MM.1S (cell line): ENCODE results near the gene EVA1C.

ENCODE experiments used
- DNase-seq: peaks from one replicate; pipeline ENCODE4 v3.0.0-alpha.2; 2015
- H2AFZ ChIP-seq: fragments of 300-600 bp; sonication (generic); 2 replicates; pipeline ENCODE4 v1.6.0; 2016; ENCODE audit warnings: antibody characterized with exemption, low read length
- H3F3A ChIP-seq: fragments of 300-600 bp; sonication (generic); 2 replicates; pipeline ENCODE4 v1.6.1; 2016; ENCODE audit warnings: mild to moderate bottlenecking, antibody characterized with exemption, low read length, moderate library complexity, mixed read lengths; ENCODE audit not compliant: insufficient read depth
- H3K27ac ChIP-seq: fragments of 300-600 bp; sonication (generic); 2 replicates; pipeline ENCODE4 v1.5.1; 2016; ENCODE audit warnings: mild to moderate bottlenecking, low read length
- H3K27me3 ChIP-seq: fragments of 300-600 bp; sonication (generic); replicated peaks from 2 replicates; pipeline ENCODE4 v1.6.0; 2016; ENCODE audit warnings: low read length; ENCODE audit not compliant: insufficient read depth
- H3K36me3 ChIP-seq: fragments of 300-600 bp; sonication (generic); replicated peaks from 2 replicates; pipeline ENCODE4 v1.6.1; 2016; ENCODE audit warnings: mild to moderate bottlenecking, low read length, mixed read lengths; ENCODE audit not compliant: insufficient read depth
- H3K4me1 ChIP-seq: fragments of 300-600 bp; sonication (generic); 2 replicates; pipeline ENCODE4 v1.6.1; 2016; ENCODE audit warnings: low read length, mixed read lengths
- H3K4me2 ChIP-seq: fragments of 300-600 bp; sonication (generic); 2 replicates; pipeline ENCODE4 v1.6.0; 2016; ENCODE audit warnings: low read depth, low read length
- H3K4me3 ChIP-seq: fragments of 300-600 bp; sonication (generic); 2 replicates; pipeline ENCODE4 v1.5.1; 2016; ENCODE audit warnings: low read length, mixed read lengths
- H3K79me2 ChIP-seq: fragments of 300-600 bp; sonication (generic); 2 replicates; pipeline ENCODE4 v1.6.1; 2016; ENCODE audit warnings: mixed run types, low read length, mixed read lengths
- H3K9ac ChIP-seq: fragments of 300-600 bp; sonication (generic); 2 replicates; pipeline ENCODE4 v1.6.1; 2016; ENCODE audit warnings: low read length, mixed read lengths
- H3K9me2 ChIP-seq: fragments of 300-600 bp; sonication (generic); replicated peaks from 2 replicates; pipeline ENCODE4 v1.6.1; 2016; ENCODE audit warnings: mild to moderate bottlenecking, low read length, mixed read lengths; ENCODE audit not compliant: insufficient read depth
- H3K9me3 ChIP-seq: fragments of 300-600 bp; sonication (generic); replicated peaks from 2 replicates; pipeline ENCODE4 v1.6.1; 2016; ENCODE audit warnings: mild to moderate bottlenecking, low read length, mixed read lengths; ENCODE audit not compliant: insufficient read depth
- H4K20me1 ChIP-seq: fragments of 300-600 bp; sonication (generic); 2 replicates; pipeline ENCODE4 v1.6.1; 2016; ENCODE audit warnings: mild to moderate bottlenecking, low read length, moderate library complexity, mixed read lengths; ENCODE audit not compliant: insufficient read depth
- EZH2 ChIP-seq: fragments of 300-600 bp; sonication (generic); optimal IDR thresholded peaks from 2 replicates; pipeline ENCODE3; 2017; ENCODE audit warnings: low read depth, mild to moderate bottlenecking, antibody characterized with exemption, low read length, mixed read lengths
- EZH2phosphoT487 ChIP-seq: fragments of 300-600 bp; sonication (generic); IDR thresholded peaks from 2 replicates; pipeline ENCODE4 v1.6.1; 2018; ENCODE audit warnings: antibody characterized with exemption, low read length
- TF ChIP-seq, protein P1 (sequence below): fragments of 300-600 bp; sonication (generic); IDR thresholded peaks from 2 replicates; pipeline ENCODE4 v1.5.1; 2016; ENCODE audit warnings: antibody characterized with exemption, low read length, mixed read lengths

The EVA1C gene

DNA sequence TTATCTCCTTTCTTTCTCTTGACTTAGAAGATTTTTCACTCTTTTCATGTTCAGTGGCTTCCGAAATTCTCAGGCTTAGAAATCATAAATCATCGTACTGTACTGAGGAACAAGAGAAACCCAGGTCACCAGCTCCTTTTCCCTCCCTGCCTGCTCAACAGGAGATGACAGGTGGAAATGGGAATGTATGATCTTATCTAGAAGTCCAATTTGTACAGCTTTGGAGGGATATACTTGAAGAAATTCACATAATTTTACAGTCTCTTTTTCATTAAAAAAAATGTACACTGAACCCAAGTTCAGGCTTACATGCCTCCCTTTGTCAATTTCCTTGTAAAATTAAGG lies 11.7 kb downstream of the EVA1C start:
- no peaks in the 10 kb centered on the region for H3K9me2 ChIP-seq
- H3K79me2 ChIP-seq: no peaks in the 10 kb centered on the region
- H3K9ac ChIP-seq: no peak overlapping the region
- no peaks in the 10 kb centered on the region for H3K27me3 ChIP-seq
- H3K36me3 ChIP-seq: no peaks in the 10 kb centered on the region
- no peaks in the 10 kb centered on the region for H3K4me1 ChIP-seq
- no peaks in the 10 kb centered on the region for H4K20me1 ChIP-seq
- TF ChIP-seq EZH2 (no peak), EZH2phosphoT487 (no peak)
- TF ChIP-seq, protein P1, sequence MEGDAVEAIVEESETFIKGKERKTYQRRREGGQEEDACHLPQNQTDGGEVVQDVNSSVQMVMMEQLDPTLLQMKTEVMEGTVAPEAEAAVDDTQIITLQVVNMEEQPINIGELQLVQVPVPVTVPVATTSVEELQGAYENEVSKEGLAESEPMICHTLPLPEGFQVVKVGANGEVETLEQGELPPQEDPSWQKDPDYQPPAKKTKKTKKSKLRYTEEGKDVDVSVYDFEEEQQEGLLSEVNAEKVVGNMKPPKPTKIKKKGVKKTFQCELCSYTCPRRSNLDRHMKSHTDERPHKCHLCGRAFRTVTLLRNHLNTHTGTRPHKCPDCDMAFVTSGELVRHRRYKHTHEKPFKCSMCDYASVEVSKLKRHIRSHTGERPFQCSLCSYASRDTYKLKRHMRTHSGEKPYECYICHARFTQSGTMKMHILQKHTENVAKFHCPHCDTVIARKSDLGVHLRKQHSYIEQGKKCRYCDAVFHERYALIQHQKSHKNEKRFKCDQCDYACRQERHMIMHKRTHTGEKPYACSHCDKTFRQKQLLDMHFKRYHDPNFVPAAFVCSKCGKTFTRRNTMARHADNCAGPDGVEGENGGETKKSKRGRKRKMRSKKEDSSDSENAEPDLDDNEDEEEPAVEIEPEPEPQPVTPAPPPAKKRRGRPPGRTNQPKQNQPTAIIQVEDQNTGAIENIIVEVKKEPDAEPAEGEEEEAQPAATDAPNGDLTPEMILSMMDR: no peak
- H3K4me2 ChIP-seq: no peak overlapping the region
- no peaks in the 10 kb centered on the region for H3F3A ChIP-seq
- no peak overlapping the region for H3K27ac ChIP-seq
- H3K4me3 ChIP-seq: no peak overlapping the region
- DNase-seq: no peak
- no peak overlapping the region for H2AFZ ChIP-seq
- H3K9me3 ChIP-seq: no peaks in the 10 kb centered on the region

- Histone ChIP-seq H3K9ac (no peak overlapping the region), H3K4me2 (no peak overlapping the region), H2AFZ (no peak overlapping the region), H3K27ac (no peak overlapping the region), H3K79me2 (no peaks in the 10 kb centered on the region), H3F3A (no peaks in the 10 kb centered on the region), H3K4me1 (no peaks in the 10 kb centered on the region), H3K4me3 (no peak overlapping the region), H4K20me1 (no peaks in the 10 kb centered on the region), H3K36me3 (no peaks in the 10 kb centered on the region), H3K9me3 (no peaks in the 10 kb centered on the region), H3K9me2 (no peaks in the 10 kb centered on the region), H3K27me3 (no peaks in the 10 kb centered on the region)
- DNase-seq: no peak
- TF ChIP-seq EZH2phosphoT487: no peak
- no peak for TF ChIP-seq EZH2
- TF ChIP-seq, protein P1: no peak
Measured at GRCh38 chr21:32424674-32425073, 12.2 kb downstream of the EVA1C start.

DNA sequence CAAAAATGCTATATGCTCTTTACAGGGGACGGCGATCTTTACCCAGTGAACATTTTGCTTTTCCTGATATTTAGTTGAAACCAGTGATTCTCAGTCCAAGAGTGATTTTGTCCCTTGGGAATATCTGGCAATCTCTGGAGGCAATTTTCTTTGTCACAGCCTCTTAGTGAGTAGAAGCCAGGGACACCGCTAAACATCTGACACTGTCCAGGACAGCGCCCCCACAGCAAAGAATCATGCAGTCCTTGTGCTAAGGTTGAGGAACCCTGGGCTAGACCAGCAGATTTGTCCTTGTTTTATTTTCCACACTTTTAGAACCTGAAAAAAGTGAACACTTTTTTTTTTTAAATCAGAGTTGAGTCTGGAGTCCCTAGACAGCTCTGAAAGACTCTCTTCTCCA lies 13.1 kb downstream of the EVA1C start:
- no peak for DNase-seq
- Histone ChIP-seq H3K27me3 (no peaks in the 10 kb centered on the region), H3K36me3 (no peaks in the 10 kb centered on the region), H3F3A (no peaks in the 10 kb centered on the region), H3K9ac (no peak overlapping the region), H3K4me2 (no peak overlapping the region), H3K79me2 (no peaks in the 10 kb centered on the region), H2AFZ (no peak overlapping the region), H3K4me3 (no peak overlapping the region), H4K20me1 (no peaks in the 10 kb centered on the region), H3K27ac (no peak overlapping the region), H3K9me2 (no peaks in the 10 kb centered on the region), H3K9me3 (no peaks in the 10 kb centered on the region), H3K4me1 (no peaks in the 10 kb centered on the region)
- TF ChIP-seq, protein P1: no peak
- TF ChIP-seq EZH2phosphoT487 (no peak), EZH2 (no peak)

DNA sequence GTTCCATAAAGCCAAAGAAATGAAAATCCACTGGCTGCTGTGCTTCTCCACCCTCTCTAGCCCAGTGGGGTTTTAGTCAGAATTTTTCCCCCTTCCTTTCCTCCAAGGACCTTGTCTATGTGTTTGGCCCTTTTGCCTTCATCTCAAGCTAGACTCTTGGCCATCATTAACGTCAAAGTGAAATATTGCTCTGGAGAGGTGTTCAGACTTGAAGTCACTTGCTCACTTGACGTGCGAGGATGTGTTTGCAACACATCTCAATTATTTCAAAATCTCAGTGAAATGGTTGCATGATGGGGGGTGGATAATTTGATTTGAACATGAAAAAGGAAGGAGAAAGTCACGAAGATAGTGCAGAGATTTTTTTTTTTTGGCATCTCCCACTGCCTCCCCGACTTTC lies 13.6 kb downstream of the EVA1C start:
- Histone ChIP-seq H3K27ac (no peak overlapping the region), H3K79me2 (no peaks in the 10 kb centered on the region), H3F3A (no peaks in the 10 kb centered on the region), H3K4me3 (no peak overlapping the region), H3K36me3 (no peaks in the 10 kb centered on the region), H3K9ac (no peak overlapping the region), H4K20me1 (no peaks in the 10 kb centered on the region), H2AFZ (no peak overlapping the region), H3K4me1 (no peaks in the 10 kb centered on the region), H3K27me3 (no peaks in the 10 kb centered on the region), H3K4me2 (no peak overlapping the region), H3K9me2 (no peaks in the 10 kb centered on the region), H3K9me3 (no peaks in the 10 kb centered on the region)
- DNase-seq: no peak
- TF ChIP-seq EZH2 (no peak), EZH2phosphoT487 (no peak)
- TF ChIP-seq, protein P1: no peak
